Fibroblast of pulmonary artery (primary cell): ENCODE measurements around the gene REEP5.

Source experiments
- DNase-seq: peaks from one replicate; pipeline ENCODE4 v3.0.0-alpha.2; 2010; ENCODE audit warnings: low read depth
- H3K4me3 ChIP-seq: replicated peaks from 2 replicates; pipeline ENCODE4 v1.5.1; 2011; ENCODE audit warnings: low read depth, mild to moderate bottlenecking, control low read depth, low read length, moderate library complexity
- TF ChIP-seq, protein P1 (sequence below): IDR thresholded peaks from 2 replicates; pipeline ENCODE4 v1.5.1; 2011; ENCODE audit warnings: mild to moderate bottlenecking, control low read depth, low read length, inconsistent platforms; ENCODE audit errors: missing control alignments

Gene REEP5

DNA sequence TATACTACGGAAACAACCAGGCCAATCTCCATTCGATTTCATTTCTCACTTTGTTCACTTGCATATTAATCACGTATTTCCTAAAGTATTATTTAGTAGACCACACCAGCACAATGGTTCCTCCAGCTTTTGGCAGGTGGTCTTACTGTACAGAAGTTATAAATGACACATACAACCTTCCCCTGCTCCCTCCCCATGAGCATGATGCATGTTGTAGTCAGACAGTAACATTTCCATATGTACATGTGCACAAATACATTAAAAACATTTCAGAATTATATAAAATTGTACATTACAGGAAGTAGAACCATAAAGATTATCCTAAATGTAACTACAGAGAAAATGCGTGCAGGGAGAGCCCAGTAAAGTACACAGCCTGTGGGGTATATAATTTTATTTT, 43.9 kb downstream of the REEP5 start:
- no peak overlapping the region for H3K4me3 ChIP-seq
- DNase-seq = no peak
- TF ChIP-seq, protein P1, sequence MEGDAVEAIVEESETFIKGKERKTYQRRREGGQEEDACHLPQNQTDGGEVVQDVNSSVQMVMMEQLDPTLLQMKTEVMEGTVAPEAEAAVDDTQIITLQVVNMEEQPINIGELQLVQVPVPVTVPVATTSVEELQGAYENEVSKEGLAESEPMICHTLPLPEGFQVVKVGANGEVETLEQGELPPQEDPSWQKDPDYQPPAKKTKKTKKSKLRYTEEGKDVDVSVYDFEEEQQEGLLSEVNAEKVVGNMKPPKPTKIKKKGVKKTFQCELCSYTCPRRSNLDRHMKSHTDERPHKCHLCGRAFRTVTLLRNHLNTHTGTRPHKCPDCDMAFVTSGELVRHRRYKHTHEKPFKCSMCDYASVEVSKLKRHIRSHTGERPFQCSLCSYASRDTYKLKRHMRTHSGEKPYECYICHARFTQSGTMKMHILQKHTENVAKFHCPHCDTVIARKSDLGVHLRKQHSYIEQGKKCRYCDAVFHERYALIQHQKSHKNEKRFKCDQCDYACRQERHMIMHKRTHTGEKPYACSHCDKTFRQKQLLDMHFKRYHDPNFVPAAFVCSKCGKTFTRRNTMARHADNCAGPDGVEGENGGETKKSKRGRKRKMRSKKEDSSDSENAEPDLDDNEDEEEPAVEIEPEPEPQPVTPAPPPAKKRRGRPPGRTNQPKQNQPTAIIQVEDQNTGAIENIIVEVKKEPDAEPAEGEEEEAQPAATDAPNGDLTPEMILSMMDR = no peak

DNA sequence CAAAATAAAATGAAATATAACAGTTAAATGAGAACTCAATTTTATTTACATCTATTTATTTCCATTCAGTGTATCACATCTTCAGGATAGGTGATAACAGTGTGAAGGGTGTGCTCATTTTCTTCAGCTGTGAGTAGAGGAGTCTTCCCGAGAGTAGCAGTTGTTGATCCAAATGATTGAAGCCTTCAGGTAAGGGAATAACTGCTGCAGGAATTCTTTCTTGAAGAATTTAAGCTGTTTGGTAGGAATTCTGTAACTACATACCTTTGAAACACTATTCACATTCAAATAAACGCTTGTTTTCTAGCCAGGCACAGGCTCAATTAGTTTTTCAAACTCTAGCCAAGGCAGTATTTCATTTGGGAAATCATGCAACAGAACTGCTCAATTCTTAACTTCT, 45.7 kb downstream of the REEP5 start:
- TF ChIP-seq, protein P1 = no peak
- H3K4me3 ChIP-seq = no peak overlapping the region
- no peak for DNase-seq

DNA sequence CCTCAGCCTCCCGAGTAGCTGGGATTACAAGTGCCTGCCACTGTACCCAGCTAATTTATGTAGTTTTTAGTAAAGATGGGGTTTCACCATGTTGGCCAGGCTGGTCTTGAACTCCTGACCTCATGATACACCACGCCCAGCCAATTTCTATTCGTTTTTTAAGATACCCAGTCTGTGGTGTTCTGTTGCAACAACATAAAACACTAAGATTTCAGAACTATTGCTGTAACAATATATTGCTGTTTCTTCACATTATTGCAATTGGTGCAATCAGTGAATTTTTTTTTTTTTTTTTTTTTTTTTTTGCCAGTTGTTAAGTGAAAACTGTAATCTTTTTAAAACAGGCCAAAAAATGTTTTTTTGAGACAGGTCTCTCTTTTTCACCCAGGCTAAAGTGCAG, 51.1 kb downstream of the REEP5 start:
- DNase-seq = no peak
- H3K4me3 ChIP-seq = no peak overlapping the region
- TF ChIP-seq, protein P1 = no peak

DNA sequence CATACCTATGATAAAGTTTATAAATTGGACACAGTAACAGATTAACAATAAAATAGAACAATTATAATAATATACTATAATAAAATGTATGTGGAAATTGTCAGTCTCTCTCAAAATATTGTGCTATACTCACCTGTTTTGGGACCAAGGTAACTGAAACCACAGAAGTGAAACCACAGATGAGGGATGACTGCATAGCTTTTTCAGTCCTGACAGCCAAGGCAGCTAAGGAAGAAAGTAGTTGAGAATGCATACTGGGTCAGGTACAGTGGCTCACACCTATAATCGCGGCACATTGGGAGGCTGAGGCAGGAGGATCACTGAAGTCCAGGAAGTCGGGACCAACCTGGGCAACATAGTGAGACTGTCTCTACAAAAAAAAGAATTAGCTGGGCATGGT, 52.1 kb downstream of the REEP5 start:
- DNase-seq = no peak
- no peak overlapping the region for H3K4me3 ChIP-seq
- TF ChIP-seq, protein P1 = no peak

DNA sequence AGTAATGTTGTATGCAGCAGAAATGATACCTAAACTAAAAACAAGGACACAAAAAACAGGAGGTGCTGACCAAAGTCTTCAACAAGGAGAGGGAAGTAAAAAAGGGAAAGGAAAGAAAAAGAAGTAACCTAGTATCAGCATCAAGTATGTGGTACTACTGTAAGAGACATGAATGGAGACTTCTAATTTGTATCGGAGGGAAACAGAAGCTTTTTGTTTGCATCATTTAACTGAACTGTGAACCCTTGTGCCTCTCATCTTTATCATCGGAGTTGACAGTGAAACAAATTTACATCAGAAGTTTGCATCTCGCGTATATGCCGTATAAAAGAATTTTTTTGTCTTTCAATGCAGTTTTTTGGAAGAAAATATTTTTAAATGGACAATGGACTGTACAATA, 54.6 kb downstream of the REEP5 start:
- DNase-seq = no peak
- TF ChIP-seq, protein P1 = no peak
- H3K4me3 ChIP-seq = no peak overlapping the region

DNA sequence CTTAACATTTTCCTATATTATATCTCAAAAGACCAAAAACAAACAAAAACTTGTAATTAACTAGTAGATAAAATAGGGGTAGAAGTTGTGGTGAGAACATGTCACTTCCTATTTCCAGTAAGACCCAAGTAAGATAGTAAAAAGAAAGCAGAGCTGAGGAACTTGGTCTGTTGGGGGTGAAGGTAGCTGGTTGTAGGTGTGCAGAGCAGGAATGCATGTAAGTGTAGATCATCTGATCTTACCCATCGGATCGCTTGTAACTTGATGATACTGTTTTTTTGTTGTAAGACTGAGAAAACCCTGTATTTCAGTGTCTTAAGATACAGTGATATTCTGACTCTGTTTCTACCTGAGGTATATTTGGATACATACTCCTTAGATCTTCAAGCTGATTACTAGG, 55.3 kb downstream of the REEP5 start:
- H3K4me3 ChIP-seq = no peak overlapping the region
- TF ChIP-seq, protein P1 = no peak

DNA sequence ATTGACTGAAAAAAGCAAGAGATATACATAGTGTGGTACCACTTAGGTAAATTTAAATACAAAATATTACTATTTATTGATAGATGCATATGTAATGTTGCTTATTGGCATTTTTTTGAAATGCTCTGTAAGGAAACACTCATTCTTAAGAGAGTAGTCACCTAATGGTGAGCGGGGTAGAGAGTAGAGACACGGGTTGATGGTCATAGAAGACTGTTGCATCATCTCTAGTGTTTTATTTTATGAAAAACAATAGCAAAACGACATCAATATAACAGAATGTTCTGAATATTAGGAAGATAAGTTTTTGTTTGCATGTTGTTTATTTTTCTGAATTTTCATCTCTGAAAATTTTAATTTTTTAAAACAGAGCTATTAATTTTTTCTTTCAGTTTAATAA, 56.9 kb downstream of the REEP5 start:
- peak; percentile 28 for DNase-seq
- TF ChIP-seq, protein P1 = no peak
- no peak overlapping the region for H3K4me3 ChIP-seq

More for the DNA sequence above, 55.3 kb downstream of the REEP5 start:
- no peak for DNase-seq
